ENCODE data around the gene TEX261.

TEX261 gene

GRCh38 chr2:70988151-70988550 lies 6.5 kb downstream of the TEX261 start:
- no peak overlapping the region for H3K4me3 ChIP-seq (ENCODE audit: low read depth, low read length)

GRCh38 chr2:70987386-70987785 lies 7.3 kb downstream of the TEX261 start:
- H3K4me3 ChIP-seq (ENCODE audit: low read depth, low read length): no peak overlapping the region
- TF ChIP-seq CTCF (IDR thresholded peaks at IDR 0.05; ENCODE audit: low read depth, low read length): no peak

More at GRCh38 chr2:70988151-70988550, 6.5 kb downstream of the TEX261 start:
- TF ChIP-seq CTCF (IDR thresholded peaks at IDR 0.05; ENCODE audit: low read depth, low read length): no peak

- H3K4me3 ChIP-seq (ENCODE audit: low read depth, low read length): no peak overlapping the region
- no peak for TF ChIP-seq CTCF (IDR thresholded peaks at IDR 0.05; ENCODE audit: low read depth, low read length)
These were observed 8.0 kb downstream of the TEX261 start for GRCh38 chr2:70986499-70987189.

- H3K4me3 ChIP-seq (ENCODE audit: low read depth, low read length): no peak overlapping the region
- no peak for TF ChIP-seq CTCF (IDR thresholded peaks at IDR 0.05; ENCODE audit: low read depth, low read length)
These were observed 8.7 kb downstream of the TEX261 start for GRCh38 chr2:70985956-70986355.

- no peak overlapping the region for H3K4me3 ChIP-seq (ENCODE audit: low read depth, low read length)
- no peak for TF ChIP-seq CTCF (IDR thresholded peaks at IDR 0.05; ENCODE audit: low read depth, low read length)
These were observed 9.4 kb downstream of the TEX261 start for GRCh38 chr2:70985283-70985688.

- peak; percentile 80 for TF ChIP-seq CTCF (IDR thresholded peaks at IDR 0.05; ENCODE audit: low read depth, low read length)
- no peak overlapping the region for H3K4me3 ChIP-seq (ENCODE audit: low read depth, low read length)
These were observed 9.9 kb downstream of the TEX261 start for GRCh38 chr2:70984576-70985282.

- no peak overlapping the region for H3K4me3 ChIP-seq (ENCODE audit: low read depth, low read length)
- TF ChIP-seq CTCF (IDR thresholded peaks at IDR 0.05; ENCODE audit: low read depth, low read length): no peak
These were observed 10.5 kb downstream of the TEX261 start for GRCh38 chr2:70984228-70984575.

Measured in WI38 (cell line).